Posterior cingulate gyrus (tissue), 11 donors: ENCODE measurements around the gene SLC25A26.

Source experiments
- DNase-seq, 10 donors: peaks; one replicate each; pipeline versions ENCODE4 v3.0.0 to v3.0.0-alpha.2; 2020 to 2021; ENCODE audit warnings: mixed read lengths in 3 of 10
- intact Hi-C: fragments of 100-400 bp; cut with DNase I; formaldehyde crosslinking; loops from one replicate; pipeline ENCODE4 v1.15.1; 2023

The SLC25A26 gene

DNA sequence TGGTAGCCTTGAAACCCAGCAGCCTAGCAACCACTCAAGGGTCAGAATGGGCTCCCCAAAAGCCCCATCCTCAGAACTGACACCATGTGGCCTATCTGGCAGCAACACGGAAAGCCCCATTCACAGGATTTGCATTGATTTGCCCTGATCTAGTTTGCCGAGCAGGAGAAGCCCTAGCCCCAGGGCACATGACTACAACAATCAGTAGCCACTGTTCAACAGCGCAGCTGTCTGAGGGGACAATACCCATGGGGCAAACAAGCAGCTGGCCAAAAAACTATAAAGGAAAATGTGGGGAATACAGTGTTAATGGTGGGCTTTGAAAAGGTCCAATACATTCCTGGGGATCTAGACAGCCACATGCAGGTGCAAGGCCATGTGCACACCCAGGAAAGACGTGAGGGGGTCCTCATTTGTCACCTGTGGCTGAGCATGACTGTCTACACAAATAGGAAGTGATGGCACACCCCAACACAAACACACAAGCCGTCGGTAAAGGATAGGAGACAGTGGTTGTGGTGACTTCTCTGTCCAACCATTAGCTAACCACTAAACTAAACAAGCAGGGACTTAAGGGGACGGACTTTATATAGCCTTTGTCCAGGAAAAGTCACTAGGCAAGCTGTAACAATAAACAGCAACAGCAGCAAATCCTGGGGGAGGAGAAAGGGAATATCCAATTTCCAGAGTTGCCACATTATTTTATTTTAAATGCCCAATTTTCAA lies 166.3 kb downstream of the SLC25A26 start:
- intact Hi-C loops, result no loop called here
- DNase-seq, result peak in 1 of 10 donors; percentile 88

DNA sequence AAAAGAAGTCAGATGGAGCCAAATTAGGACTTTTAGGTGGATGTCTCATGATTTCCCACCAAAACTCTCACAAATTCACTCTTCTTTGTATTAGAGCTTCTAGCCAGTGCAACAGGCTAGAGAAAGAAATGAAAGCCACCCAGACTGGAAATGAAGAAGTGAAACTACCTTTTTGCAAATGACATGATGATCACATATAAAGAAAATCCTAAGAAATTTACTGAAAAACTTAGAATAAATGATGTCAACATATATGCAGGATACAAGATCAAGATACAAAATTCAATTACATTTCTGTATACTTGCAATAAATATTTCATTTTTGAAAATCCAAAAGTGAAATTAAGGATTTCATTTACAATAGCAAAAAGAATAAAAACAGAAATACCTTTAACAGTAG lies 169.2 kb downstream of the SLC25A26 start:
- intact Hi-C loops, result no loop called here
- DNase-seq, result no peak

DNA sequence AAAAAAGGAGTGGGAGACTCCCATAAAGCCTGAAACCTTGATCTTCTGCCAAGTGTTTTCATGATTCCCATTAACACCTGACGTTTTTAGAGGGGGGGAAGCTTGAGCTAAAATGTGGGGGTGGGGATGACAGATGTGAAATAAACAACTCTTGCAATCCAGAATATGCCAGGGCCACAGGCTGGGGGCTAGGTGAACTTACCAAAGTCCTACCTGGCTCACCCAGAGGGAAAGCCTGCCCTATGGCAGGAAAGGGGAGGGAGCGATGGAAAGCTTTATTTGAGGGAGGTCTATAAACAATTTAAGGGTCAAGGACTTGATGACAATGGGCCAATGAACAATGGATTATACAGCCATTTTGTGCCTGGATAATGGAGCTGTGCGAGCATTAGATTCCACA lies 171.7 kb downstream of the SLC25A26 start:
- intact Hi-C loops, result no loop called here
- DNase-seq, result peak in 1 of 10 donors; percentile 12

DNA sequence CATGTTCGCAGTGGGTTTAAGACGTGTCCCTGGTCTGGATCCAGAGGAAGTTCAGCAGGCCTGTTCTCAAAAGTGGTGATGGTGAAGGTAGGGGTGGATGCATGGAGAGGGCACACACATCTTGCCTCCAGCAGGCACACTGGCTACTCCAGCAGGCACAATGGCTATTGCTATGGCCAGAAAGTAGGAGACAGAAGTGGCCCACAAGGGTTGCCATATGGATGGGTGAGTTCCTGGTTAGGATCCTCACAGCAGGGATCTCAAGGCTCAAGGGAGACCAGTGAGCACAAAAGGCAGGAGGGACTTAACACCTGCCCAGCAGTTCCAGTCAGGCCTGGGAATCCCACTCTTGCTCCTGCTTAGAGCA lies 172.1 kb downstream of the SLC25A26 start:
- intact Hi-C loops, result no loop called here
- peak in 1 of 10 donors; percentile 45 for DNase-seq

DNA sequence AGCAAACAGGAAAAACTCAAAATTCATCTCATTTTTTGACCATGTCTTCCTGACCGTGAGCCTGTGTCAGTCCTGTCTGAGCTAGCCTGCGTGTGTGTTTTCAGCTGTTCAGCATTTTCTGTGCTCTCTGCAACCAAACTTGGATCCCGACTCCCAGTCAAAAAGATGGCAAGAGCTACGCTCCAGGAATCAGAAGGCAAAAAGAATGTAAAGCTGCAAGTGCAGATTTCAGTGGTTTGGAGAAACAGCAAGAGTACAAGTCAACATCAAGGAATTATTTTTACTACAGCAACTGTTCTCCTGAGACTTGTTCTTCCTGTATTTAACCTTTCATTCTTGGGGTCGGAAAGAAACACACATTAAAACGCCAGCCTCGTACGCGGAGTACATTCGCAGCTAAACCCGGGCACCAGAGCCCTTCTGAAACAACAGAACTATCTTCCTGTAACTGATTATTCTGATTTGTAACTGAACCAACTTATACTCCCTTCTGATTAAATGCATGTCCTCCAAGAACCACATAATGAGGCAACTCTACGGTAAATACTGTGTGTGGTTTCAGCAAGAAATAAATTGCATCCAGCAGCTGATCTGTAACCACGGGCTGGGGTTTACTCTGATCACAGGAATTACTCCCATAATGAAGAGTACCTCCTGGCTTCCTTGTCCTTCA lies 172.7 kb downstream of the SLC25A26 start:
- intact Hi-C loops, result no loop called here
- peak in 1 of 10 donors; percentile 49 for DNase-seq

DNA sequence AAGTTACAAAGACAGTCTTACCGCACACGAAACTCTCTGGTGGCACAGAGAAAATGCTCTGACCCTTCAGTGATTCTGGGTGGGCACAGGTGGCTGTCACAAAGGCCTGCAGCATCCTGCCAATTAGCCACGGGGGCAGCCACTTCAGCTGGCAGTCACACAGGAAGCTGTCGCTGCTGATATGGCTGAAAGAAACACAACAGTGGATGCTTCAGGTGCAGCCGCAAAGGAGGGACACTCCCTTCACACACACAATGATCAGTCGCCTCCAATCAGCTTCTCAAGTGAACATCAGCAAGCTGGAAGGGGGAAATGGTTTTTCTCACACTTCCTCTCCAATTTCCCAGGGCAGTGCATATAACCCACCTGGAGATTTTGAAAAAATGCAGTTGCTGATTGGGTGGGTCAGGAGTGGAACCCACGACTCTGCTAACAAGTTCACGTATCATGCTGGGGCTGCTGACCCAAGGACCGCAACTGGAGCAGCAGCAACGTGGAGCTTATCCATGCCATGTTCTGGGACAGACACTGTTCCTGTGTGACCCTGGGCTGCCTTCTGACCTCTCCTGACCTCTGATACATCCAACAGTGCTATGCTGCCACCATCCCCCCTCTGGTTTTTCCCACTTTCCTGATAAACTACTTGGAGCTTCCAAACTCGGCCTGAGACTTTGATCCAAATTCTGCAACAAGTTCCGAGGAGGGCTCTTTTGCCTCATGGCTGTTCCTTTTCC lies 173.4 kb downstream of the SLC25A26 start:
- intact Hi-C loops, result no loop called here
- DNase-seq, result peak in 1 of 10 donors; percentile 43

DNA sequence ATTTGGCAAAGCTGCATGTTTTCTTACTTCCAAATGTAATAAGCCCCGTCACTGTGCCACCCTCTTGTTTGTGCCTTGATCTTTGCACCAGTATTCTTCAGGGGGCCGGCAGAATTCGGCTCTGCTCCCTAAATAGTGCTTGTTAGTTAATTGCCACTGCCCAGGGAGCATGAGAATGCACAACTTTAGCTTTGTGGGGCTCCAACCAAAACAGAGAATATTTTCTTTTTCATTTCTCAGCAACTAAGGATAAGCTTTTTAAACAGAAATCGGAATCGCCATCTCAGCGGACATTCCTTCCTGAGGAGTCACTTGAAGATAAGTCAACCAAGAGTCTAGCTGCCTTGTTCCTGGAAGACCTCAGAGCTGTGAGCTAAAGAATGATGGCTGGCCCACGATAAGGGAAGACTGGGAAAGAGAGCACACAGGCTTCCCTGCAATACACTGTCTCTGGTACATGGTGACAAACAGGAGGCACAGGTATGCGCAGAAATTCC lies 174.0 kb downstream of the SLC25A26 start:
- peak in 1 of 10 donors; percentile 49 for DNase-seq
- intact Hi-C loops, result no loop called here

DNA sequence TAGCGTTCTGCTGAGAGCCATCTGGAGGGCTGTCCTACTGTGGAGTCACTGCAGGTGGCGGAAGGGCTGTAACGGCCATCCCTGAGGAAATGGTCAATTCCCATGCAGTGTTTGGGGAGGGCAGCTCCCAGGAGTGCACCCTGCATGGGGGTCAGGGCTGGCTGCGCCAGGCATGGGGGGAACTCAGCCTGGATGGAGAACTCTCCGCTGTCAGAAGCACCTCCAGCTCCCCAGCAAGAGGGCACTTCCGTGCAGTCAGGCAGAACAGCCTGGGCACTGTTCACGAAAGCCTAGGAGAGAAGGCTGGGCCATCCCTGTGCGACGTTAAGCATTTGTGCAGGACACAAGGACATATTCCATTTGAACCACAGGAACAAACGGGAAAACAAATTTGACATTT lies 174.8 kb downstream of the SLC25A26 start:
- intact Hi-C loops, result no loop called here

DNA sequence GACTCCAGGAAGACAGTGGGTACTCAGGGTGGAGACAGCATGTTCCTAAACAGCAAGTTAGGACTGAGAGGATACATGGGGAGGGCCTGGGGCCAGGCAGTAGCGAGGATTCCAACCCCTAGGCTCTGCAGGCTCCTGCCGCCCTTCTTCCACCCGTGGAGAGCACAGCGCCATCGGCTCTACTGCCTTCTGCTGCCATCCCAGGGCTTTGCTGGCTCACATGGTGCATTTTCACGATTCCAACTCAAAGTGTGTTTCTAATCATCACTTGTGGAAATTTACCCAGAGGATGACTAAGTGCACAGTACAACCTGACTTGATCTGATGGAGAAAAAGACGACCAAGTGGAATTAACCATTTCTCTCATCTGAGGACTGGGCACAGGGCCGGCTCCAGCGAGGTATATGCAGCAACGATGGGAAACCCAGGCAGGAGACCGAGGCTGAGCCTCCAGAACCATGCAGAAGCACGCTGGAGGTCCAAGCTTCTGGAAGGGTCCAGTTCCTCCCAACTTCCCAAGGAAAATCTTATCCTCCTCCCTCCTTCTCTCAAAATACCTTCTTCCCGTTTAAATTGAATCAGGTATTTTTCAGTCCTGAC lies 175.5 kb downstream of the SLC25A26 start:
- intact Hi-C loops, result no loop called here
- DNase-seq, result peak in 1 of 10 donors; percentile 59

More for the DNA sequence above, 174.8 kb downstream of the SLC25A26 start:
- peak in 1 of 10 donors; percentile 64 for DNase-seq

DNA sequence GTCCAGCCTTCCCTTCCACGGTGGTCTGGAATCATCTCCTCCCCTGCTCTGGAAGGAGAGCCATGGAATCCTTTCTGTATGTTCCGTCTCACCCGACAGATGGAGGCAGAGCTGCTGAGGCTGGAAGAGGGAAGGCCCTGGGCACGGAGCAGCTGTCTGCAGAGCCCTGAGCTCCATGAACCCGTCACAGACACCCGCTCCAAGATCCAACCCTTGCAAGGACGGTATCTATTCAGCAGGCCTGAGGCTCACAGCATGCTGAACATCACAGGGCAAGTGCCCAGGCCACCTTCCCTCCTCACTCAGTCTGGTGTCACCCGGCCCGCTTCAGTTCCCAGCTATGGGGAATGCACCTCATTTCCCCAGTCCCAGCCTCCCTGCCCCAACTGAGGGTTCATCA lies 176.1 kb downstream of the SLC25A26 start:
- intact Hi-C loops, result no loop called here
- peak in 1 of 10 donors; percentile 36 for DNase-seq

DNA sequence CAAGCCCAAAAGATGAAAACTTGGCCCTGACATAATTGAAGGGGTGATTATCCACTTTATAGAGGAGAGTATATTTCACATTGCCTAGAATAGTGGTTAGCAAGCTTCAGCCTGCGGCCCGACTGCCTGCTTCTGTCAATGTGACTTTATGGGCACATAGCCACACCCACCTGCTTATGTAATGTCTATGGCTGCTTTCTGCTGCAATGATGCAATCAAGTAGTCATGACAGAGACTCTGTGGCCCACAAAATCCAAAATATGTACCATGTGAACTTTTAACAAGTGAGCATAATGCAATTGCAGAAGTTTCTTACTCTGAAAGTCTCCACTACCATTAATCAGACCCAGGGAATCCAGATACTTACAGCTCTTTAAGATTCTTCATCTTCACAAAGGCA lies 176.9 kb downstream of the SLC25A26 start:
- DNase-seq, result peak in 1 of 10 donors; percentile 26
- intact Hi-C loops, result no loop called here

DNA sequence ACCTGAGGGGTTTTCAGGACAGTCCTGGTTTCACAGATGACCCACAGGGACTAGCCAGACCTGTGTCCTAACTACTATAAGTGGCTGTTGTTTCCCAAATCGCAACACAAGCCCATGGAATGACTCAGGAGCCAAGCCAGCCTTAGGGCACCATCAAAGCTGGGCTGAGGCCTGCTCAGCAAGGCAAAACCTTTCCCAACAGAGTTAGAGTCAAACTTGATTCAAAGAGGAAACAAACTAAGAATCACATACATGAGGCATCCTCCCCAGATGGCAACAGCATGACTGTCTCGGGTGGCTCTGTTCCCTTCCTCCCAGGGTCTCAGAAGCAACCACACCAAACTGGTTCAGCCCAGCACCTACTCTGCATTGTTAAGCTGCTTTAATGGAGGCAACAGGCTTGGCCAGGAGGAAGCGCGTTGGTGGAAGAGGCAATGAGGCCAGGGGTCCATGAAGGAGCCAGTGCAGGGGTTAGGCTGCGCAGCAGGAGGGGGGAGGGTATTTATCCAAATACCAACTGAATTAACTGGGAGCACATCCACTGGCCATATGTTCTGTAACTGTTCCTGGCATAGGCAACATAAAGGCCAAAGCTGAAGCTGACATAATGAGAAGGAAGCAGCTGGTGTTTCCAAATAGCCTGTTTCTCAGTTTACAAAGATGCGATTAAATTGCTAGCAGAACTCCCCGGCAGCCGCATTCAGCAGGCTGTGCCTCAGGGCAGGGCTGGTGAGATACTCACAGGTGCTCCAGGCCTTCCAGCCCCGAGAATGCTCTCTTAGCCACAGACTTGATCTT lies 177.6 kb downstream of the SLC25A26 start:
- DNase-seq, result peak in 2 of 10 donors; percentile 80 to 87
- intact Hi-C loops, result no loop called here

DNA sequence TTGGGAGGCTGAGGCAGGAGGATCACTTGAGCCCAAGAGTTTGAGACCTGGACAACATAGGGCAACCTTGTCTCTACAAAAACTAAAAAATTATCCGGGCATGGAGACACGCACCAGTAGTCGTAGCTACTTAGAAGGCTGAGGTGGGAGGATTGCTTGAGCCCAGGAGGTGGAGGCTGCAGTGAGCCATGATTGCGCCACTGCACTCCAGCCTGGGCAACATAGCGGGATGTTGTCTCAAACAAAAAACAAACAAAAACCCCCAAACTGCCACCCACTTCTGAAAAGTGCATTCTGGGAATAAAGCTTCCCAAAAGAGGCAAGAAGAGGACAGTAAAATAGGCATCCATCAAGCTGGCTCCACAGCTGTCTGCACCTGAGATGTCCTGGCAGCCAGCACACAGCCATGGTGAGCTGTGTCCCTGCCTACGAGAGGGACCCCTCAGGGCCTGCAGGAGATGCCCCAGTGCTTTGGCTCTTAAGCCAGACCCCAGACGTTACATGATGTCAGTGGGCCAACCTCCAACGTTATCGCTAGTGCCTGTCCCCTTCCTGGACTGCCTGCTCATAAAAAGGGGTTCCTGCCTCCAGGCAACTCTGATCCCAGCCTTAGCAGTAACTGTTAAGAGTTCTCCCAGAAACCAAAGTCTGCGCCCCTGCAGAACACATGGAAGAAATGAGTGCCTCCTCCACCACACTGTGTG lies 178.9 kb downstream of the SLC25A26 start:
- peak in 1 of 10 donors; percentile 66 for DNase-seq
- intact Hi-C loops, result no loop called here

DNA sequence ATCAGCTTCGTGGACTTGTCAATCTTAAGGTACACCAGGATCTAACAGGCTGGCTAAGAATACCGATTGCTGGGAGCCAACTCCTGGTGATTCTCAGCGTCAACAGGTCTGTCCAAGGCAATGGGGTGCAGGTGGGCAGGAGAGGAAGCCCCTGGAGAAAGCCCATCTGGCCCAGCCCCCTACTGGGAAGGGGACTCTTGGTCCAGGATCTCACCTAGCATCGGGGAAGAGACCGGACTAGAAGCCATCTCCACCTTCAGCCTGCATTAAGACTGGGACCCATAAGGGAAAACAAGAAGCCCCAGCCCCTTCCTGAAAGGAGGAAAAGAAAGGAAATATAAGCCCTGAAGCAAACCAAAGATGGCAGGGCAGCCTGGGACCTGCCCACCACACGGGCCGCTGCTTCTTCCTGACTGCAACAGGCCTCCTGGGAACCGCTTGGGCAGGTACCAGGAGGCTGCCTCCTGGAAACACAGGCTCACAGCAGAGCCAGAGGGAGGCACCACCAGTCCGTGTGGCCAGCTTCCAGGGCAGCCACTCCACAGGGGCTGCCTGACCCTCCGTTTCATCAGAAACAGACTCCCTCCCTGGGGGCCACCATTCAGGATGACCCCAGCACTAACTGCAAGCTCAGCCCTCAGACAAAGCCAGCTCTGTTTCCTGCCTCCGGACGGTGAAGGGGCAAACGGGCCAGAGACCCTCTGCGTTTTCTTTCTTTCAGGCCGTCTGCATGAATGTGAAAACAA lies 179.8 kb downstream of the SLC25A26 start:
- intact Hi-C loops, result no loop called here
- DNase-seq, result peak in 2 of 10 donors; percentile 80 to 84

DNA sequence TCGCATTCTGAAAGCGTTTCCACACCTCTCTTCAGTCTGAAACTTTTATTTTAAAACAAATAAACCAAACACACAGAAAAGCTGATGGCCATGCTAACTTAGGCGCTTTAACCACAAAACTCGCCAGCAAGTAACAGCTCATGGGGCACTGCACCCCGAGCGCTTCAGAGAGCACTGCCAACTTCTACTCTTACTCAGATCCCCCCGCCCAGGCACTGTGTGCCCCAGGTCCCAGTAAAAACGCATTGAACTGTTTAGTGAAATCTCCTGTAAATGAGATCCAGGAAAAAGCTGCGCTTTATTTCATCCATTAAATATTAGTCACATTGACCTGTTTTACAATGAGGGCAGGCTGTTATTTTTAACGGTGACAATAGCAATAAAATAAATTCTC lies 180.4 kb downstream of the SLC25A26 start:
- intact Hi-C loops, result no loop called here
- peak in 1 of 10 donors; percentile 8 for DNase-seq

DNA sequence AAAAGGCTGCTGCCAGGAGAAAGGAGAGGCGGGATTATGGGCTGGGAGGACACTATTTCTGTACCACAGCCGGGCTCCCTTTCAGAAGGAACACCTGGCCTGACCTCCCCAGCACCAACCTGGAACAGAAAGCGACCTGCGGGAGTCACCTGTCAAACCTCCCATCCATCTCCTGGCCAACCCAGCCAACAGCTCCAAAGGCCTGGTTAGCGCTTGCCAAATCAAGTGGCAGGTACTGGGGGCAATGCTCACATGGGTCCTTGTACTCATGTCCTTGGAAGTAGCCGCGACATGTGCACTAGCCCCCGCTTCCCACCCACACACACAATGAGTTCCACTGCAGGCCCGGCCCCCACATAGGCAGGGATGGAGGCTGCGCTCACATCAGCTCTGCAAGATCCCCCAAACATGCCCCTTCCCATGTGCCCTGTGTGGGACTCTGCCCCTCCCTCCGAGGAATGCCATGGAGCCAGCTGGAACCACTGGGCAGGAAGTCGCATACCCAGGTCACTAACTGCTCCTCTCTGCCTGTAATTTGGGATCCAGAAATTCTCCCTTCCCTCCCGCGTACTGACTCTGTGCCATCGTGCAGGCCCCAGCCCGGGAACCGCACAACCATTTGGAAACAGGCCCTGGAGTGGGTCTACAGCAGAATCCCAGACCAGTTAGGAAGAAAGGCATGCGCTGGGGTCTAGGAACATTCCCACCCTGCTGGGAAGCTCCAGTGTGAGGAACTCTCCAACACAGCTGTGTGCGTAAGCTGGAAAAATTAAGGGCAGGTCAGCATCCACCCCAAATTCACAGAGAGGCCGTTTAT lies 181.1 kb downstream of the SLC25A26 start:
- intact Hi-C loops, result no loop called here
- DNase-seq, result peak in 1 of 10 donors; percentile 74

DNA sequence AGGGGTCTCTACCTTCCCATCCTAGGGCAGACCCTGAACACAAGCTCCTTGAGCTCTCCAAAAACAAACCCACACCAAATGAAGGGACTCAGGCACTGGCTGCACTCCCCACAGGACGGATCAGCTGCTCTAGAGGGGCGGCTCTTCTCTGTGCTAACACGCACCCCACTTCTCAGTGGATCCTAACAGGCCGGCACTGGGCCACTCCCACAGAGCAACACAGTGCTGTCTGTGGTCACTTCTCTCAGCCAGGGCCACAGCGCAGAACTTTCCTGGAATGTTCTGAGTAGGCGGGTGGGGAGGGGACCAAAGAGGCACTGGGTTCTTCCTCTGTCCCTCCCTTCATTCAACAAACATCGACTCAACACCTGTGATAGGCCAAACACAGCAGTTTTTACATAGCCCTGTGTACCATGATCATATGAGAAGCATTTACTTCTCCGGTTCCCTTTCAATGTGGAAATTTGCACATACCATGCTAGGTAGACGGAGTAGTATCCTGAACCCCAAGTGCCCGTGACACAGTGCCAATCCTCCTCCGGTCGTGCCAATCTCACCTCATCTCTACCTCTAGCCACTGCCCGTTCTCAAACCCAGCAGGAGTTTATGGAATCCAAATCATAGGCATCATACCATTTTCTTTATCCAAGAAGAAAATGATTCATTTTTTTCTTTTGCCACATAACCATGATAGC lies 181.9 kb downstream of the SLC25A26 start:
- DNase-seq, result no peak
- intact Hi-C loops, result no loop called here
